ENCODE results near the gene MICAL2.

MICAL2 gene

DNA sequence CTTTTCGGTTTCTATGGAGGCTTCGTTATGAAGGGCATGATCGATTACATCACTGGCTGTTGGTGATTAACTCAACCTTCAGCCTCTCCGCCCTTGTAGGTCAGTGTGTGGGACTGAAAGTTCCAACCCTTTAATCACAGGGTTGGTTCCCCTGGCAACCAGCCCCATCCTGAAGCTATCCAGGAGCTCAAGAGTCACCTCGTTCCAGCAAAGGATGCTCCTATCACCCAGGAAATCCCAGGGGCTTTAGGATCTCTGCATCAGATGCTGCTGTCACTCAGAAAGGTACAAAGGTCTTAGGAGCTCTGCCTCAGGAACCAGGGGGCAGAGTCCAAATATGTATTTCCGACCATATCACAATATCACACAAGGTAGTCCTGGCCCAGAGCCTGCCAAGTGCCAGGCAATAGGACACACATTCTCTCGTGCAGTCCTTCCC is 143.5 kb downstream of the MICAL2 start:
- DNase-seq = no peak

DNA sequence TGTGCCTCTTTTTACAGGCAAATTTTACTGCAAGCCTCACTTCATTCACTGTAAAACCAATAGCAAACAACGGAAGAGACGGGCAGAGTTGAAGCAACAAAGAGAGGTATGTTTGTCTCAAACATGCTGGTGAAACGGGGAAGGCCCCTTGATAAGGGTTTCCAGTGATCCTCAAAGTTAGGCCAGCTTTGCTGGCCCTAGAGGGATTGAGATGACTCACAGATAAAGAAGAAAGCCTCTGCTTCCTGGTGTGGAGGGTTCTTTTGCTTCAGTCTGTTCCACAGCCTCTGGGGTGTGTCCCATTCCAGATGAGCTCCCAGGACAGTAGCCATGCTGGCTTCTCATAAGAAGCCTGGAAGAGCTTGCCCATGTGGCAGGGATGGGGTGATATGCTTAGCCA is 148.1 kb downstream of the MICAL2 start:
- no peak for DNase-seq

GRCh38 chr11:12259956-12260355 is 149.6 kb downstream of the MICAL2 start:
- DNase-seq = no peak

DNA sequence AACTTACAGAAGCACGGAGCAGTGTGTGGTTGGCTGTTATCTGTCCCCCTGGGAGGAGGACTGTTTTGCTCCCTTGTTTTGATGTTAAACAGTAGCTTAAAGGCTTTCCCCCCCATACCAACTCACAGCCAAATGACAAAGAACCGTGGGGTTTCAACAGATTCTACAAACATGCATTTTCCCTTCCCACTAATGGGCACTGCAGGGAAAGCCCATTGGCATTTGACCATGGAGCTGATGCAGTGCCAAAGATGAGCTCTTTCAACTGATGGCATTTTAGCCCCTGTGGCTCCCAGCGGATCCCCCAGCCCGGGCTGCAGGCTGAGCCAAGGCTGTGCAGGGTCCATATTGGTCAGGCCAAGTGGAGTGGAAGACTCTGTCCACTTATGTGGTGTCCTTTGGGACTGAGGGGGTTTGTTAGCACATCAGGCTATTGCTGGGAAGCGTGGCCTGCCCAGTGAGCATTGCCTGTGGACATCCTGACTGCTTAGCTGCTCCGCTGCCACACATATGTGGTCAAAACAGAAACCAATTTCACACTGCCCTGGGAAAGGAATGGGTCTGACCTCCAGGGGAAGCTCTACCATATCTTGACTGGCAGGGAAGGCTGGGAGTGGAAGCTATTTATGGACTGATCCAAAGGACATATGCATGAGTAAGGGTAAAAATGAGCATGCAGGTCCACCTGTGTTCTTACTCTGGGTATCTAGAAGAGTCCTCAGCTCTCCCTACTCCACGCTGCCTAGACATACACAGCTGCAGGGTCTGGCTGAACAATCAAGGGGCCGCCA is 150.5 kb downstream of the MICAL2 start:
- DNase-seq = no peak

- DNase-seq = no peak
Measured at GRCh38 chr11:12261551-12261950, 151.2 kb downstream of the MICAL2 start.

- DNase-seq = no peak
Measured at GRCh38 chr11:12263141-12263693, 152.8 kb downstream of the MICAL2 start.

DNA sequence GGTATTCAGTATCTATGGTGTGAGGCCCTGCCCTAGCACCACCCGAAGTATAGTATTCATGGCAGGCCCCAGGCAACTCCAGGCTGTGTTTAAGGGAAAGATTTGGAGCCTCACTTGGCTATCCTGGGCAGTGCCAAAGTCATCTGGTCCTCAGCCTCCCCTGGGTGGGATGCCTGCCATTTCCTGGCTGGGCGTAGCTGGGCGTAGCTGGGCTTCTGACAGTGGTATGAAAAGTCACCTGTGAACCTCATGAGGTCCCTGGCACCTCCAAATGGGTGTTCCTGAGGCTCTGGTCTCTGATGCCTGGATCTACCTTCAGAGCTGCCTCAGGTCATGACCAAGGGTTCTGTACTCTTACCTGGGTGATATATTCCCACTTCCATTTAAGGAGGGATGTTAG is 154.0 kb downstream of the MICAL2 start:
- no peak for DNase-seq

GRCh38 chr11:12266132-12266531 is 155.7 kb downstream of the MICAL2 start:
- DNase-seq = no peak

GRCh38 chr11:12266943-12267342 is 156.6 kb downstream of the MICAL2 start:
- DNase-seq = no peak

DNA sequence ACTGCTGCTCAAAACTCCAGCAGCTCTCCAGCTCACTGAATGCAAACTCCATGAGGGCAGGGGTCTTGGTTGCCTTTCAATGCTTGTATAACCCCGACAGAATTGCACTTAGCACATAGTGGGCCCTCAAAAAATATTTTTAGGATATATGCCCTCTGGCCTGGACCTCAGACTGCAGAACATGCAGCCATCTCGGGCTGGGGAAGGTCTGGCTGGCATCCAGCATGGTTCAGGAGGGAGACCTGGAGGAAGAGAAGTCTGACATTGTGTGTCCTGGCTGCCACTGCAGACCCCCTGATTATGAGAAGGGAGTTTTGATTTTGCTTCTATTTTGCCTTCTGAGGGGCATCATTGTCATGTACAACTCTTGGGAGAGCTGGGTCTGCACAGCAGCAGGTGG is 157.5 kb downstream of the MICAL2 start:
- no peak for DNase-seq

DNA sequence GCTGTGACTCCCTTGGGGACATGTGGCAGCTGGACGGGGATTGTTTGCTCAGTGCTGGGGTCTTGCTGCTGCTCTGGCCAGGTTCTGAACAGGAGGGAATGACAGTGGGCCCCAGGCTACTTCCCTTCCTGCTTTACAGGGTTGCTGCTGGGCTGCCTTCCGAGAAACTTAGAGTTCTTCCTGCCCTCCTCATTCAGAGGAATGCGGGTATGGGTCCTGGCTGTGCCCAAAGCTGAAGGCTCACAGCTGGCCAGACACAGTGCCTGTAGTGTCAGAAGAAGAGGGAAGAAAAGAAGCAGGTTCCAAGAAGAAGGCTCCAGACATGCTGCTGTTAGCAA is 158.7 kb downstream of the MICAL2 start:
- peak in 1 of 2 experiments; percentile 15 for DNase-seq

DNA sequence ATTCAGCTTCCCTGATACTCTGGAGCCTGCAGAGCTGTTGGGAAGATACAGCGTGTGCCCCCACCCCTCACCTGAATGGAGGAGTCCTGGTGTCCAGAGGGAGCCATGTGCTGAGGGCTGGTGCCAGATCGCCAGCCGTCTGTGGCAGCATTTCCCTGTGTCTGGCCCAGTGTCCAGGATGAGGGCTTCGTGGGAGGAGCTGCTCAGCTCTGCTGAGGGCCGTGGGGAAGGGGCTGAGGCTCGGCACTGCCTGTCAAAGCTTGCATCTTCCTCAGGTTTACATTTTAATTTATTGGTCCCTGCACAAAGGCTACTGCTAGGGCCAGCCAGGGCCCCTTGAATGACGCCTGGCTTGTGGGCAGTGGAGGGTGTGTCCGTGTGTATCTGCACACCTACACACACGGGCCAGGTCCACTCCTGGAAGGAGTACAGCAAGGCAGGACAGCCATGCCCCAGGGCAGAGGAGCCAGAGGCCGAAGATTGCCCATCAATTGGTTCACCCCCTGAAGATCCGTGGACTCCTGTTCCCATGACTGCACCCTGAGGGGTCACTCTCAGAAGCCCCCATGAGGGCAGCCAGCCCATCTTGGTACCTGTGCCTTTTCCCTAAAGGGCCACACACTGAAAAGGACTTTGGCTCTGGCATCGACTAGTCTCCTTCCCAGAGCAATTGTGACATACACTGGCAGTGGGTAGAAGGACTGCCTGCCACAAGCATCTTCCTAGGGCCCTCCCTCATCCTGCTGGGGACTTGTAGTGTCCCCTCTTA is 159.2 kb downstream of the MICAL2 start:
- no peak for DNase-seq

- DNase-seq = no peak
Measured at GRCh38 chr11:12270215-12270797, 159.9 kb downstream of the MICAL2 start.

DNA sequence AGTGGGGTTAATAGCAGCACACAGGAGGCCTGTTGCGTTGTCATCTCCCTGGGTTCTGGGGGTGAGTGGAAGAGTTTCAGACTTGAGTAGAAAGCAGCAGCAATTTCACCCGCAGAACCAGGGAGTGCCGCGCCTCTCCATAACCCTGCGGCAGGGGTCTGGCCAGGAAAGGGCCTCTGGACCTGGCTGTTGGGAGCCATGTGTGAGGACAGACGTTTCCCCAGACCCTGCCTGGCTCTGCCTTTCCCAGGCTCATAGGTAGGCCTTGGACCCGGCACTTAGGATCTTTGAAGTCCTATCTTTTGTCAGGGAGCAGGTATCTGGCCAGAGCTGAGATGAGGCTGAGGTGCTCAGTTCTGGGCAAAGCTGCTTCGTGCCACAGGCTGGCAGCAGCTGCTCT is 160.4 kb downstream of the MICAL2 start:
- no peak for DNase-seq

- no peak for DNase-seq
Measured at GRCh38 chr11:12271241-12271640, 160.9 kb downstream of the MICAL2 start.

GRCh38 chr11:12271826-12272366 is 161.5 kb downstream of the MICAL2 start:
- no peak for DNase-seq

DNA sequence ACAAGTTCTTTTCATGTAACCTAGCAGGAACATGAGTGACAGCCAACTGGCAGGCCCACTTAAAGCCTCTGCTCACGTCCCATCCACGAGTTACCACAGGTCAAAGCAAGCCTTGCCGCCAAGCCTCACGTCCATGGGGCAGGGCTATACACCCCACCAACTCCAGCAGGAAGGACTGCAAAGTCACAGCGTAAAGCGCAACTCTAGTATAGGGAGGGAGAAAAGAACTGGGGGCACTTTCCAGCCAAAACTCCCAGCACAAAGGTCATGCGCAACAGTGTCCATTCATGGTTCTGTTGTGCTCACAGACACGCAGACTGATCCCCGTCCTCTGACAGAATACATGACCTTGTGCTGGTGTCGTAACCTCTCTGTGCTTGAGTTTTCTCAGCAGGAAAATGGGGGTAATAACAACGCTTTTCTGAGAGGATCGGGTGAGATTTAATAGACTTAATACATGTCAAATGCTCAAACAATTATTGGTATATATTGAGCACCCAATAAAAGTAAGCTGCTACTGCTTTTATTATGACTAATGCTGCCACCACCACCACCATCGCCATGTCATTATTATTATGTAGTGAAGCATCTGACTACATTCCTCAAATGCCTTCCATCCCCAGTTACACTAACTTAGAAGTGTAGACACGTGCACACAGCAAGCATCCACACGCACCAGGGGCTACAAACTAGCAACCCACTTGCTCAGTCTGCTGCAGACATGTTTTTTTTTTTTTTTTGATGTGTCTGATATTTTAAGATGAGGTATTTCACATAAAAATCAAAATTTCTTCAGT is 162.6 kb downstream of the MICAL2 start:
- no peak for DNase-seq

GRCh38 chr11:12273618-12273995 is 163.2 kb downstream of the MICAL2 start:
- DNase-seq = no peak

GRCh38 chr11:12274056-12274455 is 163.7 kb downstream of the MICAL2 start:
- DNase-seq = no peak

GRCh38 chr11:12274558-12275197 is 164.3 kb downstream of the MICAL2 start:
- DNase-seq = no peak

GRCh38 chr11:12275818-12276217 is 165.4 kb downstream of the MICAL2 start:
- no peak for DNase-seq

- peak in 1 of 2 experiments; percentile 28 for DNase-seq
Measured at GRCh38 chr11:12276356-12276755, 166.0 kb downstream of the MICAL2 start.

Measured in NCI-H2081 (cell line).